WTC11 (cell line): ENCODE results near the gene LRRIQ1. TPM values are rescaled to one million over a fixed set of nuclear protein-coding genes. Genes with fewer than 3 reads are reported as not detected.

ENCODE experiments used
- ATAC-seq: fragments of 200-7000 bp; cut with Tn5 transposase; 2 replicates; pipeline ENCODE4 v1.10.0; 2021; ENCODE audit warnings: mild to moderate bottlenecking, moderate library complexity
- CTCF ChIA-PET: fragments of 300-600 bp; sonication (Branson Sonifier 250); formaldehyde crosslinking; loops from one replicate; lab custom pipeline; 2021; ENCODE audit warnings: antibody characterized with exemption; lab: Charles Lee
- POLR2A ChIA-PET: fragments of 350-600 bp; sonication (Branson Sonifier 250); formaldehyde crosslinking; loops from one replicate; lab custom pipeline; 2021; ENCODE audit warnings: antibody characterized with exemption; lab: Charles Lee
- DNase-seq: peaks from one replicate; pipeline ENCODE4 v3.0.0; 2021; ENCODE audit warnings: low spot score
- H3K27ac Mint-ChIP-seq: 2 replicates; pipeline ENCODE4 v1.8.0; 2021; ENCODE audit warnings: mixed read lengths
- H3K27me3 Mint-ChIP-seq: 2 replicates; pipeline ENCODE4 v1.8.0; 2021; ENCODE audit warnings: low read depth, mild to moderate bottlenecking, moderate library complexity, mixed read lengths
- H3K36me3 Mint-ChIP-seq: 2 replicates; pipeline ENCODE4 v1.8.0; 2021; ENCODE audit warnings: mixed read lengths
- H3K4me1 Mint-ChIP-seq: 2 replicates; pipeline ENCODE4 v1.8.0; 2022; ENCODE audit warnings: mixed read lengths
- H3K4me3 Mint-ChIP-seq: 2 replicates; pipeline ENCODE4 v1.8.0; 2021; ENCODE audit warnings: mild to moderate bottlenecking, moderate library complexity, mixed read lengths
- H3K9me3 Mint-ChIP-seq: 2 replicates; pipeline ENCODE4 v1.8.0; 2021; ENCODE audit warnings: mixed read lengths
- ATF1 ChIP-seq: sonication (generic); formaldehyde crosslinking; IDR thresholded peaks from 2 replicates; pipeline ENCODE4 v1.8.1; 2023; ENCODE audit warnings: mild to moderate bottlenecking, moderate library complexity, missing genetic modification reagents
- ELF4 ChIP-seq: sonication (generic); formaldehyde crosslinking; IDR thresholded peaks from 2 replicates; pipeline ENCODE4 v1.8.1; 2022; ENCODE audit warnings: low read depth, mild to moderate bottlenecking, moderate library complexity, missing genetic modification reagents
- GRHL2 ChIP-seq: fragments of 250-450 bp; sonication (Bioruptor Pico); IDR thresholded peaks from 2 replicates; pipeline ENCODE4 v1.8.0; 2022; ENCODE audit warnings: mild to moderate bottlenecking, moderate library complexity; ENCODE audit not compliant: insufficient replicate concordance, severe bottlenecking
- NR1H2 ChIP-seq: sonication (generic); formaldehyde crosslinking; IDR thresholded peaks from 2 replicates; pipeline ENCODE4 v1.9.0; 2021; ENCODE audit warnings: mild to moderate bottlenecking, moderate library complexity, missing genetic modification reagents
- PRRX2 ChIP-seq: fragments of 250-450 bp; sonication (Bioruptor Pico); IDR thresholded peaks from 2 replicates; pipeline ENCODE4 v1.8.0; 2021; ENCODE audit warnings: mild to moderate bottlenecking
- RORB ChIP-seq: fragments of 250-450 bp; sonication (Bioruptor Pico); IDR thresholded peaks from 2 replicates; pipeline ENCODE4 v1.9.0; 2021; ENCODE audit warnings: mild to moderate bottlenecking
- TCF7 ChIP-seq: sonication (generic); formaldehyde crosslinking; IDR thresholded peaks from 2 replicates; pipeline ENCODE4 v1.8.0; 2022; ENCODE audit warnings: mild to moderate bottlenecking, low read depth, missing genetic modification reagents, moderate library complexity
- ZNF396 ChIP-seq: fragments of 250-450 bp; sonication (Bioruptor Pico); IDR thresholded peaks from 2 replicates; pipeline ENCODE4 v1.8.0; 2021; ENCODE audit warnings: mild to moderate bottlenecking, moderate library complexity, borderline replicate concordance
- ZNF423 ChIP-seq: fragments of 250-450 bp; sonication (Bioruptor Pico); IDR thresholded peaks from 2 replicates; pipeline ENCODE4 v2.1.2; 2022; ENCODE audit warnings: mild to moderate bottlenecking, moderate library complexity
- ZNF671 ChIP-seq: fragments of 250-450 bp; sonication (Bioruptor Pico); IDR thresholded peaks from 2 replicates; pipeline ENCODE4 v1.8.0; 2021; ENCODE audit warnings: mild to moderate bottlenecking
- total RNA-seq: library from RNA; stranded (reverse); gene quantifications from 3 replicates; pipeline ENCODE4 v1.2.3, GENCODE V29; 2021
- TF ChIP-seq, protein P1 (sequence below): fragments of 250-450 bp; sonication (Bioruptor Pico); IDR thresholded peaks from 2 replicates; pipeline ENCODE4 v2.1.2; 2022; ENCODE audit warnings: mild to moderate bottlenecking, moderate library complexity
- TF ChIP-seq, protein P2 (sequence below): sonication (generic); formaldehyde crosslinking; IDR thresholded peaks from 2 replicates; pipeline ENCODE4 v1.8.1; 2023; ENCODE audit warnings: mild to moderate bottlenecking, missing genetic modification reagents, moderate library complexity
- TF ChIP-seq, protein P3 (sequence below): sonication (generic); formaldehyde crosslinking; IDR thresholded peaks from 2 replicates; pipeline ENCODE4 v1.8.1; 2023; ENCODE audit warnings: mild to moderate bottlenecking, moderate library complexity, missing genetic modification reagents
- TF ChIP-seq, protein P4 (sequence below): fragments of 250-450 bp; sonication (Bioruptor Pico); conservative IDR thresholded peaks from 2 replicates; pipeline ENCODE4 v1.9.0; 2021; ENCODE audit warnings: mild to moderate bottlenecking
- TF ChIP-seq, protein P5 (sequence below): sonication (generic); formaldehyde crosslinking; IDR thresholded peaks from 2 replicates; pipeline ENCODE4 v1.8.1; 2022; ENCODE audit warnings: low read depth, missing genetic modification reagents, borderline replicate concordance
- TF ChIP-seq, protein P6 (sequence below): fragments of 250-450 bp; sonication (Bioruptor Pico); IDR thresholded peaks from 2 replicates; pipeline ENCODE4 v1.9.0; 2021; ENCODE audit warnings: mild to moderate bottlenecking
- TF ChIP-seq, protein P7 (sequence below): sonication (generic); formaldehyde crosslinking; conservative IDR thresholded peaks from 2 replicates; pipeline ENCODE4 v1.8.1; 2023; ENCODE audit warnings: mild to moderate bottlenecking, low read depth, missing genetic modification reagents, moderate library complexity
- TF ChIP-seq, protein P8 (sequence below): sonication (generic); formaldehyde crosslinking; IDR thresholded peaks from 2 replicates; pipeline ENCODE4 v1.8.0; 2022; ENCODE audit warnings: mild to moderate bottlenecking, missing genetic modification reagents

LRRIQ1 gene
- total RNA-seq, 1 experiment from 2014 or later, result 1.3 TPM

DNA sequence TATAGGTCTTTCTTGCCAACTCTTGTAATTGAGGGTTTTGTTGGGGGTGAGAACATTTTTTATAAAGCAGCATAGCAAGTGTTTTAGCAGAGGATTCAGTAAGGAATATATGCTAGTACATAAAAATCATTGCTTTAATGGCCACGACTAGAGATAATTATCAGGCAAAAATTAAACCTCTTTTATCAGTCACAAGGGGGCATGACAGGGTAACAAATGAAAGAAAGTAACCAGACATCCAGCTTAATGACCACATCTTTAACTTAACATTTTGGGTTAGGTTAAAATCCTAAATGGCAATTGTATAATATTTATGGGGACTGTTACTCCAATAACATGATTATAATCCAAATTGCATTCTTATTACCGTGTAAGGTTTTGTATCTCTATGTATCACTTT is 119.6 kb downstream of the LRRIQ1 start:
- ATAC-seq (0 out of 2 replicates have a peak, but pooled peaks have one; percentile 28), DNase-seq (no peak)
- no peaks in the 10 kb centered on the region for H3K4me1 Mint-ChIP-seq

DNA sequence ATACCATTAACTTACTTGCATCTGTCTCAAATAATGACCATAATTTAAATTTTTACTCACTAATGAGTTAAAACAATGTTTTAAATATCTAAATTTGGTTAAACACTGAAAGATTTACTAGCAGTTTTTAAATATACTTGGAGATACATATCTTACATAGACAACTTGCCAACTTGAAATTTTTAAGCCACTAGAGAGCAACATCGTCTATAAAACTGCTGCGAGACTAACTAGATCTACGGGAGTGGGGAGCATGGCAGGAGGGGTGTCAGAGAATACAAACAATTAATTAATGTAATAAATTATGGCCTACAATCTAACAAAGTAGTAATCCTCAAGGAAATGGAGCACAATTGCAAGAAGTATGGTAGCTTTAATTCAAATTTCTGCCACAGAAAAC is 120.4 kb downstream of the LRRIQ1 start:
- TF ChIP-seq, protein P1, sequence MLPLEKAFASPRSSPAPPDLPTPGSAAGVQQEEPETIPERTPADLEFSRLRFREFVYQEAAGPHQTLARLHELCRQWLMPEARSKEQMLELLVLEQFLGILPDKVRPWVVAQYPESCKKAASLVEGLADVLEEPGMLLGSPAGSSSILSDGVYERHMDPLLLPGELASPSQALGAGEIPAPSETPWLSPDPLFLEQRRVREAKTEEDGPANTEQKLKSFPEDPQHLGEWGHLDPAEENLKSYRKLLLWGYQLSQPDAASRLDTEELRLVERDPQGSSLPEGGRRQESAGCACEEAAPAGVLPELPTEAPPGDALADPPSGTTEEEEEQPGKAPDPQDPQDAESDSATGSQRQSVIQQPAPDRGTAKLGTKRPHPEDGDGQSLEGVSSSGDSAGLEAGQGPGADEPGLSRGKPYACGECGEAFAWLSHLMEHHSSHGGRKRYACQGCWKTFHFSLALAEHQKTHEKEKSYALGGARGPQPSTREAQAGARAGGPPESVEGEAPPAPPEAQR (CRISPR knock-in tag), result no peak
- TF ChIP-seq, all 79 proteins: peak for 0
- CTCF ChIA-PET, result interaction anchor here (1.0 to 1.8 kb wide), 4 partner anchors 227 to 292 kb away, joined by 3 to 5 read pairs (median 3); no protein-coding TSS in a partner anchor
- ATAC-seq, result no peak

More for the DNA sequence above, 119.6 kb downstream of the LRRIQ1 start:
- Mint-ChIP-seq H3K27me3 (no peaks in the 10 kb centered on the region), H3K36me3 (no peaks in the 10 kb centered on the region), H3K27ac (no peak overlapping the region), H3K9me3 (no peaks in the 10 kb centered on the region), H3K4me3 (no peak overlapping the region)
- CTCF ChIA-PET, result interaction anchor here (0.5 to 1.8 kb wide), 13 partner anchors 9 to 712 kb away, joined by 3 to 10 read pairs (median 3); no protein-coding TSS in a partner anchor
- POLR2A ChIA-PET, result interaction anchor here (0.6 kb wide), 1 partner anchor 212 kb away, joined by 5 read pairs; no protein-coding TSS in a partner anchor
- TF ChIP-seq GRHL2 (no peak), ATF1 (CRISPR knock-in tag) (no peak), RORB (CRISPR knock-in tag) (no peak), ZNF396 (CRISPR knock-in tag) (no peak), TCF7 (CRISPR knock-in tag) (no peak), ELF4 (CRISPR knock-in tag) (no peak), ZNF423 (CRISPR knock-in tag) (no peak)
- TF ChIP-seq, protein P2, sequence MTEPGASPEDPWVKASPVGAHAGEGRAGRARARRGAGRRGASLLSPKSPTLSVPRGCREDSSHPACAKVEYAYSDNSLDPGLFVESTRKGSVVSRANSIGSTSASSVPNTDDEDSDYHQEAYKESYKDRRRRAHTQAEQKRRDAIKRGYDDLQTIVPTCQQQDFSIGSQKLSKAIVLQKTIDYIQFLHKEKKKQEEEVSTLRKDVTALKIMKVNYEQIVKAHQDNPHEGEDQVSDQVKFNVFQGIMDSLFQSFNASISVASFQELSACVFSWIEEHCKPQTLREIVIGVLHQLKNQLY (CRISPR knock-in tag), result no peak
- TF ChIP-seq, protein P3, sequence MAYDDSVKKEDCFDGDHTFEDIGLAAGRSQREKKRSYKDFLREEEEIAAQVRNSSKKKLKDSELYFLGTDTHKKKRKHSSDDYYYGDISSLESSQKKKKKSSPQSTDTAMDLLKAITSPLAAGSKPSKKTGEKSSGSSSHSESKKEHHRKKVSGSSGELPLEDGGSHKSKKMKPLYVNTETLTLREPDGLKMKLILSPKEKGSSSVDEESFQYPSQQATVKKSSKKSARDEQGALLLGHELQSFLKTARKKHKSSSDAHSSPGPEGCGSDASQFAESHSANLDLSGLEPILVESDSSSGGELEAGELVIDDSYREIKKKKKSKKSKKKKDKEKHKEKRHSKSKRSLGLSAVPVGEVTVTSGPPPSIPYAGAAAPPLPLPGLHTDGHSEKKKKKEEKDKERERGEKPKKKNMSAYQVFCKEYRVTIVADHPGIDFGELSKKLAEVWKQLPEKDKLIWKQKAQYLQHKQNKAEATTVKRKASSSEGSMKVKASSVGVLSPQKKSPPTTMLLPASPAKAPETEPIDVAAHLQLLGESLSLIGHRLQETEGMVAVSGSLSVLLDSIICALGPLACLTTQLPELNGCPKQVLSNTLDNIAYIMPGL (CRISPR knock-in tag), result no peak
- TF ChIP-seq, protein P4, sequence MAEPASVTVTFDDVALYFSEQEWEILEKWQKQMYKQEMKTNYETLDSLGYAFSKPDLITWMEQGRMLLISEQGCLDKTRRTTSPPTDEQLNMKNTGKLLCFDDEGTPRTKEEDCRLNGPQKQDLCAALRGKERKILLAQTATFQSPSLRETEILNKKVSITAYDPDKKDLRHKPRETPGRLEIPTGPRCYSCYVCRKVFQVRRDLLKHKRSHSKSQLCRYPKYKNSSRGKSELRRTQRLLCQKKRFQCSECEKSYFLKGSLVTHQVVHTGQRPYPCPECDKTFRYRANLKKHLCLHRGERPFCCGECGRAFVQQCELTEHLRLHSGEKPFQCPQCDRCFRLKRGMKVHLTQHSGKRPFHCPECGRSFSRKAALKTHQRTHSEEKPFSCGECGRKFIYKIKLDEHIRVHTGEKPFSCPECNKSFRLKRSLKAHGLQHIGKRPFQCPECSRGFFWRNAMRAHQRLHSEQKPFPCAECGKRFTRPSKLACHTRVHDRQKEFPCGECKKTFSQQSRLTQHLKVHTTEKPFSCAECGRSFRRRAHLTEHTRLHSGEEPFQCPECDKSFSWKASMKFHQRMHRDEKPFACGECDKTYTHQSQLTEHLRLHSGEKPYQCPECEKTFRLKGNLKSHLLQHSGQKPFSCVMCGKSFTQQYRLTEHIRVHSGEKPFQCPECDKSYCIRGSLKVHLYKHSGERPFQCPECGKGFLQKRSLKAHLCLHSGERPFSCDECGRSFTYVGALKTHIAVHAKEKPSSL (CRISPR knock-in tag), result no peak

DNA sequence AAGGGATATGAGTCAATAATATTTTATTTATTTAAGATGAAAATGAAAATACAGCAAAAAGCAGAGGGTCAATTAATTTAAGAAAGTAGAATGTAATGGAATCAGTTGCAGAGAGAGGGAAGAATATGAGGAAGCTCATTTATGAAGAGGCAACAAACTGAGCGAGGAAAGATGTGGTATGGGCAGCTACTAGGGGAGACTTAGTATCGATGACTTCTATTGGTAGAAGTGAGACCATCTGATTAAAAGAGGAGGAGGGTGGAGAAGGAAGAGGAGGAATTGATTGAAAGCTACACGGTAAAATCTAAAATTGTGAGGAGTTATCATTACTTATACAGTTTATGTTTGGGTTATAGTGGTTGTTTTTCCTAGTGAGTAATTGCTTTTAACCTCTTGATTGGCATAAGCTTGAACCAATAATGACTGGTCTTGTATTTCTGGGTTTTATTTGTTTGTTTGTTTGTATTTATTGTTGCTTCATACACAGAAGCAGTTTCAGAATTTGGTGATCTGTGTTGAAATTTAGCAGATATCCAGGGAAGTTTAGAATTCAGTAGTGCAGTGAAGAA is 121.0 kb downstream of the LRRIQ1 start:
- Mint-ChIP-seq H3K36me3 (no peaks in the 10 kb centered on the region), H3K9me3 (no peaks in the 10 kb centered on the region), H3K4me3 (no peak overlapping the region), H3K4me1 (no peaks in the 10 kb centered on the region), H3K27ac (no peak overlapping the region), H3K27me3 (no peaks in the 10 kb centered on the region)
- no peak for DNase-seq
- POLR2A ChIA-PET, result no interaction called here
- ATAC-seq, result peak; percentile 67
- CTCF ChIA-PET, result interaction anchor here (0.6 to 1.5 kb wide), 4 partner anchors 82 to 291 kb away, joined by 3 read pairs; no protein-coding TSS in a partner anchor
- TF ChIP-seq, protein P5, sequence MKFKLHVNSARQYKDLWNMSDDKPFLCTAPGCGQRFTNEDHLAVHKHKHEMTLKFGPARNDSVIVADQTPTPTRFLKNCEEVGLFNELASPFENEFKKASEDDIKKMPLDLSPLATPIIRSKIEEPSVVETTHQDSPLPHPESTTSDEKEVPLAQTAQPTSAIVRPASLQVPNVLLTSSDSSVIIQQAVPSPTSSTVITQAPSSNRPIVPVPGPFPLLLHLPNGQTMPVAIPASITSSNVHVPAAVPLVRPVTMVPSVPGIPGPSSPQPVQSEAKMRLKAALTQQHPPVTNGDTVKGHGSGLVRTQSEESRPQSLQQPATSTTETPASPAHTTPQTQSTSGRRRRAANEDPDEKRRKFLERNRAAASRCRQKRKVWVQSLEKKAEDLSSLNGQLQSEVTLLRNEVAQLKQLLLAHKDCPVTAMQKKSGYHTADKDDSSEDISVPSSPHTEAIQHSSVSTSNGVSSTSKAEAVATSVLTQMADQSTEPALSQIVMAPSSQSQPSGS, result no peak
- TF ChIP-seq, protein P6, sequence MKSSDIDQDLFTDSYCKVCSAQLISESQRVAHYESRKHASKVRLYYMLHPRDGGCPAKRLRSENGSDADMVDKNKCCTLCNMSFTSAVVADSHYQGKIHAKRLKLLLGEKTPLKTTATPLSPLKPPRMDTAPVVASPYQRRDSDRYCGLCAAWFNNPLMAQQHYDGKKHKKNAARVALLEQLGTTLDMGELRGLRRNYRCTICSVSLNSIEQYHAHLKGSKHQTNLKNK (CRISPR knock-in tag), result no peak
- TF ChIP-seq ZNF671 (no peak), PRRX2 (CRISPR knock-in tag) (no peak), NR1H2 (CRISPR knock-in tag) (no peak)
- TF ChIP-seq, protein P7, sequence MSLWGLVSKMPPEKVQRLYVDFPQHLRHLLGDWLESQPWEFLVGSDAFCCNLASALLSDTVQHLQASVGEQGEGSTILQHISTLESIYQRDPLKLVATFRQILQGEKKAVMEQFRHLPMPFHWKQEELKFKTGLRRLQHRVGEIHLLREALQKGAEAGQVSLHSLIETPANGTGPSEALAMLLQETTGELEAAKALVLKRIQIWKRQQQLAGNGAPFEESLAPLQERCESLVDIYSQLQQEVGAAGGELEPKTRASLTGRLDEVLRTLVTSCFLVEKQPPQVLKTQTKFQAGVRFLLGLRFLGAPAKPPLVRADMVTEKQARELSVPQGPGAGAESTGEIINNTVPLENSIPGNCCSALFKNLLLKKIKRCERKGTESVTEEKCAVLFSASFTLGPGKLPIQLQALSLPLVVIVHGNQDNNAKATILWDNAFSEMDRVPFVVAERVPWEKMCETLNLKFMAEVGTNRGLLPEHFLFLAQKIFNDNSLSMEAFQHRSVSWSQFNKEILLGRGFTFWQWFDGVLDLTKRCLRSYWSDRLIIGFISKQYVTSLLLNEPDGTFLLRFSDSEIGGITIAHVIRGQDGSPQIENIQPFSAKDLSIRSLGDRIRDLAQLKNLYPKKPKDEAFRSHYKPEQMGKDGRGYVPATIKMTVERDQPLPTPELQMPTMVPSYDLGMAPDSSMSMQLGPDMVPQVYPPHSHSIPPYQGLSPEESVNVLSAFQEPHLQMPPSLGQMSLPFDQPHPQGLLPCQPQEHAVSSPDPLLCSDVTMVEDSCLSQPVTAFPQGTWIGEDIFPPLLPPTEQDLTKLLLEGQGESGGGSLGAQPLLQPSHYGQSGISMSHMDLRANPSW (CRISPR knock-in tag), result no peak
- TF ChIP-seq, protein P8, sequence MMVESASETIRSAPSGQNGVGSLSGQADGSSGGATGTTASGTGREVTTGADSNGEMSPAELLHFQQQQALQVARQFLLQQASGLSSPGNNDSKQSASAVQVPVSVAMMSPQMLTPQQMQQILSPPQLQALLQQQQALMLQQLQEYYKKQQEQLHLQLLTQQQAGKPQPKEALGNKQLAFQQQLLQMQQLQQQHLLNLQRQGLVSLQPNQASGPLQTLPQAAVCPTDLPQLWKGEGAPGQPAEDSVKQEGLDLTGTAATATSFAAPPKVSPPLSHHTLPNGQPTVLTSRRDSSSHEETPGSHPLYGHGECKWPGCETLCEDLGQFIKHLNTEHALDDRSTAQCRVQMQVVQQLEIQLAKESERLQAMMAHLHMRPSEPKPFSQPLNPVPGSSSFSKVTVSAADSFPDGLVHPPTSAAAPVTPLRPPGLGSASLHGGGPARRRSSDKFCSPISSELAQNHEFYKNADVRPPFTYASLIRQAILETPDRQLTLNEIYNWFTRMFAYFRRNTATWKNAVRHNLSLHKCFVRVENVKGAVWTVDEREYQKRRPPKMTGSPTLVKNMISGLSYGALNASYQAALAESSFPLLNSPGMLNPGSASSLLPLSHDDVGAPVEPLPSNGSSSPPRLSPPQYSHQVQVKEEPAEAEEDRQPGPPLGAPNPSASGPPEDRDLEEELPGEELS, result no peak

More for the DNA sequence above, 120.4 kb downstream of the LRRIQ1 start:
- Mint-ChIP-seq H3K4me3 (no peak overlapping the region), H3K9me3 (no peaks in the 10 kb centered on the region), H3K4me1 (no peaks in the 10 kb centered on the region), H3K36me3 (no peaks in the 10 kb centered on the region), H3K27ac (no peak overlapping the region), H3K27me3 (no peaks in the 10 kb centered on the region)
- POLR2A ChIA-PET, result no interaction called here
- no peak for DNase-seq
